ENCODE measurements around the gene PPP3CA.
A peak's percentile ranks its signal among the peaks of the same experiment; 100 is the strongest.

Gene PPP3CA

DNA sequence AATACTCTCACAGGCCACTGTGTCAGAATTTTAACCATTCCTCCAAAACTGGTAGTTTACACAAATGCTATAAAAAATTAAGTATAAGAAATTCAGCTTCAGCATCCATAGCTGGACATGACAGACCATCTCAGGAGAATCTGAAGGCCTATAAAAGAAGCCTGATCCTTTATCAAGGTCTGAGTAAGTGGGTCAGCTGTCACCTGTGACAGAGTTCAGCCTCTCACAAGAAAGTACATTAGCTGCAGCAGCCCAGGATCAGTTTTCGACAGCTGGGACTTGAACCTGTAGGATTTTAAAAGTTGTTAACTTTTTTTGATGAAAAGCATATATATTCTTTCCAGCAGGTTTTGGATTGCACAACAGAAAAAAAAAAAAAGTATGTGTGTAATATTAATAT lies 60.7 kb downstream of the PPP3CA start:
- DNase-seq: no peak

GRCh38 chr4:101285985-101286384 lies 61.3 kb downstream of the PPP3CA start:
- DNase-seq: no peak

DNA sequence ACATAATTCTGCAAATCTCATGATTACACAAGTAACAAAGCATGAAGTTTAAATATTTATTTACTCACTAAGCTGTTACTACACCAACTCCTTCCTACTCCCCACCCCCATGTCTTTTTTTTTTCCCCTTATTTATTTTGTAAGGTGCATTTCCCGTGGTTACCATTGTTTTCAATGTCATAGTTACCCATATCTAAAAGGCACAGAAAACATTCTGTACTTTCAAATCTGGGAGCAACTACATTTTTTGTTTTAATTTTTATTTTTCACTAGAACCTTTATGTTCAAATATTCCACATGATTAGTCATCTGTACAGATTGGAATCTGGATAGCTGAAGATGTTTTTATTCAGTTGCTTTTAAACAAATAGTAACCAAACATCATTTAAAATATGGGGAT lies 62.8 kb downstream of the PPP3CA start:
- no peak for DNase-seq

DNA sequence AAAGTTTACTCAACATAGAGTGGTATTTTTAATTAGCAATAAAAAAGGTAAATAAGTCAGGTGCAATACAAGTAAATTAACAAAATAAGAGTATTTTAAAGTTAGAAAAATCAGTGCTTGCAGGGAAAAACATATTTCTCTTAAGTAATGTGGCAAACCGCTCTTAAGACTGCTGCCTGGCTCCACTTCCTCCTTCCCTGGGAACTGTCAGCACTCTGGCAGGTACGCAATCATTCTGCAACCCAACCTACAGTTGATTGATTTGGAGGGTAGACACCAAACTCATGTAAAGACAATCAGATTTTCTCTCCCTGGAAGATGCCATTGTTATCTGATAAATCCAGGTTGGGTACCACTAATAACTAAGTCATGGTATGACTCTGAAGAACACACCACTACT lies 63.9 kb downstream of the PPP3CA start:
- DNase-seq: peak; percentile 19

DNA sequence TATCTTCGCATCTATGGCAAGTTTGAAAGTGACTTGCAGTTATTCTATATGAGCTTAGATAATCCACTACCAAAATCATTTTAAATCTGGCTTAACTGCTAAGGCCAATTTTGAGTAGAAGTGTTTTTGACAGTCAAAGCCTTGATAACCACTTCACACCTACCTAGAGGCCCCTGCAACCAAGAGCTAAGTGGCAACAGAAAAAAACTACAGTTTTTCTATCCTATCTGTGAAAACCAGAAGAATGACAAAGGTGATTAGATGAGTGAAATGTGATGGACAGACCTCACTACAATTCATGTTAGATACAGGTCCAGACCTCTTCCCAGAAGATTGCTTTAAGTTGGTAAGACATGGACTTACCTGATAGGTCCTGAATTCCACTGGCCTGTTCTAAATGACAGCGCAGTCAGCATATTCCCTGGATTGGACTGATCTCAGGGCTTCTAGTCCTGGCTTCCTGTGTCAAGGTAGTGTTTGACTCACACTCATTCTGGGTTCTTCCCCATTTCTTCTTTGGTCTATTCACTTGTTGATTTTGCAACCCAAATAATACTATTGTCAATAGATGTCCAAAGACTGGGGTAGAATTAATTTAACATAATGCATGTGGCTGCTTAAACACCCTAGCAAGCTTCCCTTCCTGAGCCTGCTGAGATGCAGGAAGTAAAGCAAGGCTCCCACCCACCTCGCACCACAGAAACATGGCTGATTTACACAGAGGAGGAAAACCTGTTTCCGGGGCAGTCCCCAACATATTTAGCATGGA lies 65.1 kb downstream of the PPP3CA start:
- peak; percentile 52 for DNase-seq

DNA sequence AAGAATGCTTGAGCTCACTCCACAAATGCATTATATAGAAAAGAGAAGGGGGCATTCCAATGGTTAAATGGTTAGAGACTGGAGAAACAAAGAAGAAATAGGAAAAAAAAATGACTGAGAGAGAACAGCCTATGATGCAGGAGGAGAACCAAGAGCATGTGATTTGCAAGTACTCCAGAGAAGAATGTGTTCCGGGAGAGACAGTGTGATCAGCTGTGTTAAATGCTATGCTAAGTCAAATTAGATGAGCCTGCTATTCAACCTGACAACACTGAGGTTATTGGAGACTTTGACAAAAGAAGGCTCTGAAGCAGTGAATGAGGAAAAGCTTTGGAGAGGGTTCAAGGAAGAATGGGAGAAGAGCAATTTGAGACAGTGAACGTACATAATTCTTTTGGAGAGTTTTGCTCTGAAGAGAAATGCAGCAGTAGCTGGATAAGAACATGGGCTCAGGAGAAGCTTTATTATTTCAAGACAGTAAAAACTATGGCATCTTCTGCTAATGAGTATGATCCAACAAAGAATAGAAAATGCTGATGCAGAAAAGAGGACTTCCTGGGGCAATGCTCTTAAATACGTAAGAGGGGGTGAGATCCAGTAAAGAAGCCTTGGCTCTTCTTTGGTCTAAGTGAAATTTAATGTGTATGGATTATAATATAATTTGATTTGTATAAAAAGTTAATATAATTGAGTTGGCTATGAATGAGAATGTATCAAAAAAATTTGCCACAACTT lies 66.3 kb downstream of the PPP3CA start:
- no peak for DNase-seq

DNA sequence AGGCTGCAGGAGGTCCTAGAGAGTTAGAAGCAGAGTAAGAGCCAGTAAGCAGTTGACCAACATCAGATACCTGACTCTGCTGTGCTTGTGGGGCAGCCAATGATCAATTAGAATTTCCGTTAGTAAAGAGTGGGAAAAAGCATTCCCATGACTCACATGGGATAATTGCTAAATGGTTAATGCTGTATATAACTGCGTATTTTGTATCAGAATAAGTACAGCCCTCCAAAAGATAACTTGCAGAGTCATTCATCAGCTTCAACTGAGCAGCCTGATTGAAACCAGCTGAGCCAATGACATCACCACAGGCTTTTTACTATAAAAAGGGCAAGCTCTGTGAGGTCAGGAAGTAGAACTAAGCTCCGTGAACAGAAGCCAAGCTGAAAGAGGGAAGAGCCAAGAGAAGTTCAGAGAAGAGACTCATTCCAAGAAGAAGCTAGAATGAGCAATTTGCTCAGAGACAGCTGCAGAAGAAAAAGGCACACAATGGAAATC lies 67.9 kb downstream of the PPP3CA start:
- DNase-seq: peak; percentile 87

DNA sequence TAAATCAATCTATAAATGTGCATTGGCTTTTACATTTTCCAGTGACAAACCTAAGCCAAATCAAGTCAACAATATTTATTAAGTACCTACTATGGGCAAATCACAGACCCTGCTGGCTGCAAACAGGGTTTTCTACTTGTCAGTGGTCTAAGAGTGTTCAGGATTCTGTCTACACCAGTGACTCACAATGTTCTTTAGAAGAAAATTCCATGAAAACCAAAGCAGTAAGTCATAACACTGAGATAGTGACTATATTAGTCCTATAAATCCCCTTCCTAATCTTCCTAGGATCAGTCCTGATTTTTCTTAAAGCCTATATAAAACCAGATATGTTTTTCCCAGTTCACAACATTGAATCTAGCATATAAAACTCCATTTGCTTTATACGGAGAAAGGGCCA lies 69.7 kb downstream of the PPP3CA start:
- no peak for DNase-seq

- no peak for DNase-seq
These were observed 70.7 kb downstream of the PPP3CA start for GRCh38 chr4:101276661-101277060.

DNA sequence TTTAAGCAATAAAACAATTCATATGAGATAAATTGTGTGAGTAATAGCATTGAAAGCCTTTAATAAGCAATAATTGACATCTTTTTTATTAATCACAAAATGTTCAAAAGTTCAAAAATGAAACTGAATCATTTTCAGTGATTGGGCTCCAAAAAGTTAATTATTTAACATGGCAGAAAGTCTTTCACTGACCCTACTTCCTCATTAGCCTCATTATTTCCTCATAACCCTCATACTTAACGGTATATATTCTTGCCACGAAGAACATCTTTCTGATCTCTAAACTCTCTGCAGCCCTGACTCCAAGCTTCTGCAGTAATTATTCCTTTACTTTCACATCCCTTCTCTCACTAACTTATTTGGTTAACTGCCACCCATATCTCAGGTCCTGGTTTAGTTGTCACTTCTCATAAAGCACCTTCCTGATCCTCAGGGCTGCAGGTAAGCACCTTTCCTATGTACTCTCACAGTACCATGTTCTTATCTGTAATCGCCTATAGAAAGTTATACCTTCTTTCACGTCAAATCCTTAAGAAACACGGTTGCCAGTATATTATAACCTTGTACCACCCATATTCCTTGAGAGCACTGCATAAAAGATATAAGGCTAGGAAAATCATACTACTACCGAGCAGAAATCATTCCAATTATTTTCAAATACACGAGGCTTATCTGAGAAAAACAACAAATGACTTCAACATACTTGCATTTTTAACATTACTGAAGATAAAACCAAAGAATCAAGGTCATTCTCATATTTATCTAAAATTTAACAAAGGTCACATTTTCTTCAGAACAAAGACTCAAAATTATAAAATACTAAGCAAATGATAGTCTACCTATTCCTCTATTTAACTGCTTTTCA lies 72.2 kb downstream of the PPP3CA start:
- DNase-seq: no peak

DNA sequence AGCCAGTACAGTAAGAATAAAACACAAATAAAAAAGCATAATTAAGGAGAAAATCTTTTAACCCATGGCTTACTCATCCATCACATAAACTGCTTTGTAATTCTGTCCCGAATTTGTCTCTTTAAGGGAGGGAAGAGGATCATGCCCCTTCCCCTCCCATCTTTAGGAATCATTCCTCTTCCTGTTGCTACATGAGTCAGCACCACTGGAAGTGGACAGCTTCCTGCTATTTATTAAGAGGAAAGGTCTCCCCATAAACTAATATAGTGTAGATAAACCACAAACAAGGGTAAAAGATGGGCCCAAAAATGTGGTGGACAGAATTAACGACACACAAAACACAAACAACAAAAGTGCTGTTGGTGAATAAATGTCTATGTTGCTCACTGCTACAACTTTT lies 75.8 kb downstream of the PPP3CA start:
- no peak for DNase-seq

- DNase-seq: no peak
These were observed 77.6 kb downstream of the PPP3CA start for GRCh38 chr4:101269682-101270081.

DNA sequence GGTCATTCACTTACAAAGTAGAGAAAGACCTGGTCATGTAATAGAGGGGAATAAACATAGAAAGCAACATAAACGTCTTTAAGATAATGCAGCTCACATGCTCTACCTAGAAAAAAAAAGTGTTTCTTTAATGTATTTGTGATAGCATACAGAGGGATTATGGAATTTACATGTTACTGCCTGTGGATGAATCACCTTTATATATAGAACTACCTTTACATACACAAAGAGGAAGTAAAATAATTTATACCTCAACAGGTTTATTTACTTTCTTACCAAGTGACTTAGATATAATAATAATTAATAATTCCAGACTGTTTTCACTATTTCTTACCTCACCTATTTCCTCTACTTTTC lies 81.5 kb downstream of the PPP3CA start:
- DNase-seq: no peak

- DNase-seq: no peak
These were observed 82.1 kb downstream of the PPP3CA start for GRCh38 chr4:101264993-101265815.

DNA sequence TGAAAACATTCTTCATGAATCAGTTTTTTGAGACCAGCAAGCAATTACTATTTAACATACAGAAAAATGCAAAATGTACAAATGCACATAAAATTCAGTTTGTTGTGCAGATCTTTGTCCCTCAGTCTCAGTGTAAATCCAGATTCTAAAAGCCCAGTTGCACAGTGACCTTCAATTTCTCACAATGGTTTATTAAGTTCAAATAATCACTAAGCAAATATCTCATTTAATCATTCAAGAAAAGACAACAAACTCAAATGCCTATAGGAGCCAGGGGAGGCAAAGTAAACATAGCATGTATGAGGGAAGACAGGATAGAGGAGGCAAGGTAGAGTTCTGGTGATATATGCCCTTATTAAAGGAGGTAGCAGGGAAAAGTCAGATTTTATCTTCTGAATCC lies 82.8 kb downstream of the PPP3CA start:
- DNase-seq: no peak

DNA sequence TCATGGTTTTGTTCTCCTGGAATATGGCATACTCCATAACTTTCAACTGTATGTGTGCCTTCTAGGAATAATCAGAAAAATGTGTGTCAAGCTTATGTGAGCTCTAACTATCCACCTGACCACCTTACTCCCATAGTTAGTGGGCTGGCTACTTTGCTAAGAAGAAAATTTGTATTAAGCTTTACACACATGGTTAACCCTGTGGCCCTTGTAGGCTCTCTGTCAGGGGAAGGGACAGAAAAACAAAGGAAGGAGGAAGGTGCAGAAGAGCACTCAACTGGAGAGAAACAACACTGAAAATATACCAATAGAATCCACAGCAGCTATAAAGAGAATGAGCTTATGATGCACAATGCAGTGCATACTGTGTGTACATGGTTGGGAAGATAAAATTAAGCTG lies 84.6 kb downstream of the PPP3CA start:
- no peak for DNase-seq

DNA sequence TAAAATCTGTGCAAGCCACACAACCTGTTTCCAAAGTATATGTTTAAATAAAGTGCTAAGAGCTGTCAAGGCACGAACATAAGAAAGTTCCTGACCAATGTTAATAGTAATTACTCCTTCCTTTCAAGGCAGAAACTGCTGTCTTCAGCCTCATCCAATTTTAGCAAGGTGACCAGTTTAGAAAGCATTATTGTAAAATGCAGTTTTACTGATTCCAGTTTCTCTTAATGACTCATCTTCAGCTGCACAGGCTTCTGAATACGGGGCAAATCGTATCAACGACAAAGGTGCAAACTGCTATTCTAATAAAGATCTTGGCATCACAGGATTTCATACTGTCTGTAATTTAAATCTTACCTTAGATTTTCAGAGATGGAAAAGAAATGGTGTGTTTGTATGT lies 87.5 kb downstream of the PPP3CA start:
- no peak for DNase-seq

DNA sequence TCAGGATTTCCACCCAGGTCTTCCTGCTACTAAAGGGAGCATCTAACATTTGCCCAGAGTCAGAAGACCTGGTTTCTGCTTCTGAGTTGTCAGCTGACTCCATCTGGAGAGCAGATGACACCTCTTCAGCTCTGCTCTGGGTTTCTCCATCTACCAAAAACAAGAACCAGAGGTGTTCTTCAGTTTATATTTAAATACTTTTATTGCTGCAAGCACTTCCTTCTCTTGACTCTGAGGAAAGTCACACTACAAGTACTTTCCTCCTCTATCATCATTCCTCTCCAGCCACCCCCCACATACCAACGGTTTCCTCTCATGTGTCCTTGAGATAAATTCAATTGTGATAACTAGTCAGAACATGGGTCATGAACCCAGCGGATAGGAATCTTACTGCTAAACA lies 88.4 kb downstream of the PPP3CA start:
- no peak for DNase-seq

DNA sequence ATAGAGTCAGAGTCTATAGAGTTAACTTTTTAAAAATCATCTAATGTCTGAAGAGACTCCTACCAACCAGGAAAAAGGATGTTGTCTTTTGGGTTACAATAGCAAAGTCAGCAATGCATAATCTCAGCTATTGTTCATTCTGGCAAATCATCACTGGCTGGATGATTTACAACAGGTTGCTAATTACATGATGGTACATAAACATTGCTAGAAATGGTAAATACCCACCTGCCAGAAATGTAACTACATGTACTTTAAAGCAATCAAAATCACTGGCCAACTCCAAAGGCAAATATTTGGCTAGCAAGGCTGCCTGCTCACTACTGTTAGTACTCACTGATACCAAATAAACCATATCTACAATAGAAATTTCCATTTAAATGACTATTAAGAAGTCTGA lies 91.1 kb downstream of the PPP3CA start:
- no peak for DNase-seq

- DNase-seq: no peak
These were observed 92.5 kb downstream of the PPP3CA start for GRCh38 chr4:101254776-101255175.

- no peak for DNase-seq
These were observed 94.2 kb downstream of the PPP3CA start for GRCh38 chr4:101253121-101253520.

DNA sequence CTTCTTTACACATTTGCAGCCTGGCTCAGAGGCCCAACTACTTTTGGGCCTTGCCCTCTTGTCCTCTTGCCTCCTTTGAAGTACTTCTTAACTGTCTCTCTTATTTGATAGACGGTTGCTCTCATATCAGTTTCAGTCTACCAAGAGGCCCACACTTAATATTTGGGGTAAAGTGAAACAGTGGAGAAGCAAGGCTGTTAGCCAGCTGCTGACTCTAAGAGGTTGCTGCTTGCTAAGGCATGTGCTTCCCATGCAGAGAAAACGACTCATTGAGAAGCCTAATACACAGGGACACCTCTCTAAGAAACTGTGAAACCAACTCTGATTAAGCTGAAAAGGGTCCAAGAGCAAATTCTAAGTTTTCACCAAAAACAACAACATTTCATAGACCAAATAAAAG lies 94.6 kb downstream of the PPP3CA start:
- DNase-seq: no peak

- no peak for DNase-seq
These were observed 96.1 kb downstream of the PPP3CA start for GRCh38 chr4:101251261-101251660.
